GM21423 (cell line): ENCODE data around the gene RYR1.
"Not testable (repeated sequence)": the region's sequence is repeated elsewhere in the genome, so short reads cannot be mapped to it uniquely, and the experiment has no call there.

ENCODE experiments used
- ATAC-seq: cut with Tn5 transposase; IDR thresholded peaks from one replicate; pipeline ENCODE4 v1.9.1; 2021; ENCODE audit warnings: mild to moderate bottlenecking, moderate library complexity; ENCODE audit not compliant: unreplicated experiment

Gene RYR1

DNA sequence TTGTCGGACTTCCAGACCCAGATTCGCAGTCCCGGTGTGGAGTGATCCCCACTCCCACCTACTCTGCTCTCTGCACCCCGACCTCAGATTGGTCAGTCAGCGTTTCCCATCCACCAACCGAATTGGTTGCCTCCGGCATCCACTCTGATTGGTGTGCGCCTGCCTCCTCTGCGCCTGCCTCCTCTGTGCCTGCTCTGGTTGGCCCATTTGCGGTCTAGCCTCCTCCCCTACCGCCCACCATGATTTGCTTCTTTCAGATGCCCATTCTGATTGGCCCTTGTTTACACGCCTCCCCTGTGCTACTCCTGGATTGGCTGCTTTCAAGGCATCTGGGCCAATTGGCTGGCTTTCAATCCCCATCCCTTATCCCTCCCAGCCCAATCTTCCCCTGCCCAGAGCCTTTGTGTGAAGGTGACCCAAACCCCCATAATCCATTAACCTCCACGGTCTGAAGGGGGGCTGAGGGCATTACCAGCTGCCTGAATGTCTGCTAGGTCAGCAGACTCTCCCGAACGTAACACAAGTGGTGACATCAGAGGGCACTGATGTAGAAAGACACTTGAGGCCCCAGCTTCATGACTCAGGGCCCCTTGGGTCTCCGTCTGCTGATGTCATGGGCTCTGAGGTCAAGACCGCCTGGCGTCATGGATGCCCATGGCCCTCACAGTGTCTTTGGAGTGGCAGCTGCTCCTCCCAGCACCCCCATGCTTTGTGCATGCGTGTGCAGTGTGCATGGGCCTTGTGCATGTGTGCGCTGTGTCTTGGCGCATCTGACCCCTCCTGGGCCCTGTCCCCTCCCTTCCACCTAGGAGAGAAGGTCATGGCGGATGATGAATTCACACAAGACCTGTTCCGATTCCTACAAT is 103.8 kb downstream of the RYR1 start:
- no peak for ATAC-seq

DNA sequence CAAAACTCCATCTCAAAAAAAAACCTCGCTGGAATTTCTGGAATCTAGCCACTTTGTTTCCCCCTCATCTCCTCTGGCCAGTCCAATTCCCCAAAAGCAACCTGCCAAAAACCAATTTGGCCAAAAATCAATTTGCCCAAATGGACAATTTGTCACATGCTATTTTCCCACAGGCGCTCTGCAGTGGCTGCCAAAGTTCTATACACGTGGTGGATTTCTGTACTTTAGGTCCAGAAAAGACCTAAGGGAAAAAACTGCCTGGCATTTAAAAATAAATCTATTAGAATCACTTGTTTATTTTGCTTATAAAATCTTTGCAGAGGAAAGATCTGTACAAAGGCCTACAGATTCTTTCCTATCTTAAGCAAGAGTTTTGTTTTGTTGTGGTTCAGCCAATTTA is 104.9 kb downstream of the RYR1 start:
- ATAC-seq = no peak

- no peak for ATAC-seq
These were observed 105.5 kb downstream of the RYR1 start for GRCh38 chr19:38538793-38539528.

- no peak for ATAC-seq
These were observed 106.3 kb downstream of the RYR1 start for GRCh38 chr19:38539751-38540150.

DNA sequence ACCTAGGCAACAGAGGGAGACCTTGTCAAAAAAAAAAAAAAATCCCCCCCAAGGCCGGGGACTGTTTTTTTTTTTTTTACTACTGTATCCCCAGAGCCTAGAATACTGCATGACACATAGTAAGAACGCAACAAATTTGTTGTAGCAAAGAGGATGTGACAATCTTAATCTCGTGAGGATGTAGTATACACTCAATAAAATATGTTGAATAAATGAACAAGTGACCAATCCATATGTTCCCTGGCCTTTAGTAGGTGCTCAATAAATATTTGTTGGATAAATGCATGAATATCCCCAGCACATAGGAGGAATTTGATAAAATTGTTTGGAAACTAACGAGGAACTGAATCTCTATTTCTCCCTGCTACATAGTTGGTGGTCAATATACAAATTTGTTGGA is 108.5 kb downstream of the RYR1 start:
- ATAC-seq = no peak

DNA sequence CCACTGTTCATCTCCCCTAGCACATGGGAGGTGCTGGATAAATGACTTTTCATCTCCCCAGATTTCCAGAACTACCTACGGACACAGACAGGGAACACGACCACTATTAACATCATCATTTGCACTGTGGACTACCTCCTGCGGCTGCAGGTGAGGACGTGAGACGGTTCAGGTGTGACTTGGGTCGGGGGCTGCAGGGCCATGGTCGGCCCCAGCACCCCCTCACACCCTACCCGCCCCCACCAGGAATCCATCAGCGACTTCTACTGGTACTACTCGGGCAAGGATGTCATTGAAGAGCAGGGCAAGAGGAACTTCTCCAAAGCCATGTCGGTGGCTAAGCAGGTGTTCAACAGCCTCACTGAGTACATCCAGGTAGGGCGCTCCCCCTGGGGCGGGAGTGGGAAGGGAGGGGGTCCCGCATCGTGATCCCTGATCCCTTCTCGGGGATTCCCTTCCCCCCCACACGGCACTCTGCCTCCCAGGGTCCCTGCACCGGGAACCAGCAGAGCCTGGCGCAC is 109.9 kb downstream of the RYR1 start:
- no peak for ATAC-seq

GRCh38 chr19:38543807-38544568 is 110.5 kb downstream of the RYR1 start:
- no peak for ATAC-seq

- ATAC-seq = no peak
These were observed 111.3 kb downstream of the RYR1 start for GRCh38 chr19:38544569-38545315.

DNA sequence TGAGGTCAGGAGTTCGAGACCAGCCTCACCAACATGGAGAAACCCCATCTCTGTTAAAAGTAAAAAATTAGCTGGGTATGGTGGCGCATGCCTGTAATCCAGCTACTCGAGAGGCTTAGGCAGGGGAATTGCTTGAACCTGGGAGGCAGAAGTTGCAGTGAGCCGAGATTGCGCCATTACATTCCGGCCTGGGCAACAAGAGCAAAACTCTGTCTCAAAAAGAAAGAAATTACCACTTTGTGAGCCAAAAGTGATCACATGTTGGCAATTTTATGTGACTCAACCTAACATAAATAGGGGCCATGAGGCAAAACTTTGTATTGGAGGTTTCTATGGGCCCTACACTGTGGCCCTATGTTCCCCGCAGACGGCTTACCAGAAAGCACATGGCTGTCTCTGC is 112.1 kb downstream of the RYR1 start:
- ATAC-seq = no peak

DNA sequence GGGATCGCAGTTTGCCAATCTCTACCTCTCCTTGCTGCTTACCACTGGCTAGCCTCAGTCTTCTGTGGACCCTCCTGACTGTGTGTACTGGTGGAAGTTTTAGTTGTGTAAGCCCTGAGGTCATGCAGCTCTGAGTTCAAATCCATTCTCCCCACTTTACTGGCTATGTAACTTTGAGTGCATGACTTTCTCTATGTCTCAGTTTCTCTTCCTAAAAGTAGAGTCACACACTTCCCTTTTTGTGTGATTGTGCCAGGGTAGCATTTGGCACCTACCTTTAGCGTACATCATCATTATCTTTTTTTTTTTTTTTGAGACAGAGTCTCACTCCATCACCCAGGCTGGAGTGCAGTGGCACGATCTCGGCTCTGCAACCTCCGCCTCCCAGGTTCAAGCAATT is 113.9 kb downstream of the RYR1 start:
- ATAC-seq = no peak

DNA sequence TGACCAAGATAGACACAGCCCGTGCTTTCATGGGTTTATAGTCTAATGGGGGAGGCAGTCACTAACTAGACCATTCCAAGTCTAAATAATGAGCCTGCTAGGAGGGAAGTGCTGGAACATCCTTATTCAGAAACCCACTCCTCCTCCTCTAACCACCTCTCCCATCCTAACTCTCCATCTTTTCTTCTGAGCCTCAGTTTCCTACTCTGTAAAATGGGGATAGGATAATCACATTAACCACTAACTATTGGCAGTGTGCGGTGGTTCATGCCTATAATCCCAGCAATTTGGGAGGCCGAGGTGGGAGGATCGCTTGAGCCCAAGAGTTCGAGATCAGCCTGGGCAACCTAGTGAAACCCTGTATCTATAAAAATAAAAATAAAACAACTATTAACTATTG is 115.6 kb downstream of the RYR1 start:
- no peak for ATAC-seq

DNA sequence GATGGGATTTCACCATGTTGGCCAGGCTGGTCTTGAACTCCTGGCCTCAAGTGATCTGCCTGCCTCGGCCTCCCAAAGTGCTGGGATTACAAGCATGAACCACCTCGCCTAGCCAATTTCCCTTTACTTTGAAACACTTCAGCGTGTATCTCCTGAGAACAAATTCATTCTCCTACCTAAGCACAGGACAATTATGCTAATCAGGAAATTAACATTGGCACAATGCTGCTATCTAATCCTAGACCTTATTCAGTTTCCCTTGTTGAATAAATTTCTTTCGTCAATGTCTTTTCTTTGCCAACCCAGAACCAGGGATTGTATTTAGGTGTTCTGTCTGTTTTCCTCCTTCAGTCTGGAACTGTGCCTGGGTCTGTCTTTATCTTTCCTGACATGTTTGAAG is 116.5 kb downstream of the RYR1 start:
- no peak for ATAC-seq

- ATAC-seq = no peak
These were observed 116.9 kb downstream of the RYR1 start for GRCh38 chr19:38550376-38550775.

DNA sequence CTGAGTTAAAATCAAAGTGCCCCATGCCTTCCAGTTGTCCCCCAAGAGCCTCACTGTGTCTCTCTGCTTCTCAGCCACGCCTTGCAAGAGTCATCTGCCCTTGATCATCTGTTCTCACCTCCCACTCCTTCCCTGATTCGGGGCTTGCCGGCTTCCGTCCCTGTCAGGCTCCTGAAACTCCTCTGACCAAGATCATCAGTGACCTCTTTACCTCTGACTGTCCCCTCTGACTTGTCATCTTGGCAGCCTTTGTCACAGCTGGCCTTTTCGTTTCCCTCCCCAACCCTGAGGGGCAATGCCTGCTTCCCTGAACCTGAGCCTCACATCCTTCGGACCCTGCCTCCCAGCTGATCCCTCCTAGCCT is 117.9 kb downstream of the RYR1 start:
- peak; percentile 71 for ATAC-seq

- ATAC-seq = not testable (repeated sequence)
These were observed 119.7 kb downstream of the RYR1 start for GRCh38 chr19:38553239-38553638.

DNA sequence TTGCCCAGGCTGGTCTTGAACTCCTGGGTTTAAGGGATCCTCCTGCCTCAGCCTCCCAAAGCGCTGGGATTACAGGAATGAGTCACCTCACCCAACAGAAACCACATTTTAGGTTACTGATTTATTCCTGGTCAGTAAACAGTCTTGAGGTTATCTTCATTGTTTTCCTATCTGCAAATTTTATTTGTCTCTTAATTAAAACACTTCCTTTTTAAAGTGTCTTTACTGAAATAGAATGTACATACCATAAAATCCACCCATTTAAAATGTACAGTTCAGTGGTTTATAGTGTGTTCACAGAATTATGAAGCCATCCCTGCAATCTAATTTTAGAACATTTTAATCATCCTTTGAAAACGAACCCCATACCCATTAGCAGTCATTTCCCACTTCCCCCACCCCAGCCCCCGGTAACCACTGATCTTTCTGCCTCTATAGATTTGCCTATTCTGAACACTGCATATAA is 121.2 kb downstream of the RYR1 start:
- ATAC-seq = no peak

DNA sequence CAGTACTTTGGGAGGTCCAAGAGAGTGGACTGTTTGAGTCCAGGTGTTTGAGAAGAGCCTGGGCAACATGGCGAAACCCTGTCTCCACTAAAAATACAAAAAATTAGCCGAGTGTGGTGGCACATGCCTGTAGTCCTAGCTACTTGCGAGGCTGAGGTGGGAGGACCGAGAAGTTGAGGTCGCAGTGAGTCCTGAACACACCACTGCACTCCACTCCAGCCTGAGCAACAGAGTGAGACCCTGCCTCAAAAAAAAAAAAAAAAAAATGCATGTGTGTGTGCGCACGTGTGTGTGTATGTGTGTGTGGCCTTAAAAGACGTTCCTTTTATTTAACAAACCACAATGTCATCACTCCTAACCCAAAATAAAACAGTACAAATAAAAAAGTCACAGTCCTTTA is 121.7 kb downstream of the RYR1 start:
- no peak for ATAC-seq

GRCh38 chr19:38556521-38557174 is 123.2 kb downstream of the RYR1 start:
- ATAC-seq = no peak

- ATAC-seq = peak; percentile 40
These were observed 123.8 kb downstream of the RYR1 start for GRCh38 chr19:38557205-38557799.

DNA sequence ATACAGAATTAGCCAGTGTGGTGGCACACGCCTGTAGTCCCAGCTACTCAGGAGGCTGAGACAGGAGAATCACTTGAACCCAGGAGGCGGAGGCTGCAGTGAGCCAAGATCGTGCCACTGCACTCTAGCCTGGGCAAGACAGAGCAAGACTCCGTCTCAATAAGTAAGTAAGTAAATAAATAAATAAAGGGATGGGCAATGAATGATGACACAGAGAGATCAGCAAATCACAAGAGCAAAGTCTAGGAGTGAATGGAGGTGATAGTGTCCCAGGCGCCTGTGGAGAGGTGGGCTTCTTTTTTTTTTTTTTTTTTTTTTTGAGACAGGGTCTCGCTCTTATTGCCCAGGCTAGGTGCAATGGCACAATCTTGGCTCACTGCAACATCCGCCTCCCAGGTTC is 125.4 kb downstream of the RYR1 start:
- ATAC-seq = not testable (repeated sequence)
